Transverse colon (tissue), 3 donors: ENCODE data around the gene GRIK4.

Experiments
- CTCF ChIP-seq, 5 experiments: fragments of 200-600 bp in 3 of 5; fragments of 450-650 bp in 2 of 5; sonication (generic) in 3 of 5; IDR thresholded peaks; 1 replicate in 2 of 5; 2 replicates in 3 of 5; pipeline ENCODE4 v1.5.1; 2016 to 2017; ENCODE audit warnings: antibody characterized with exemption in 5 of 5, inconsistent platforms in 3 of 5, mild to moderate bottlenecking in 2 of 5, moderate library complexity in 1 of 5
- EP300 ChIP-seq: sonication (generic); formaldehyde crosslinking; IDR thresholded peaks from one replicate; pipeline ENCODE4 v1.6.1; 2017; ENCODE audit warnings: antibody characterized with exemption, low read depth
- POLR2A ChIP-seq: fragments of 450-650 bp; IDR thresholded peaks from one replicate; pipeline ENCODE4 v1.6.1; 2016; ENCODE audit warnings: antibody characterized with exemption, mild to moderate bottlenecking, moderate library complexity

DNA sequence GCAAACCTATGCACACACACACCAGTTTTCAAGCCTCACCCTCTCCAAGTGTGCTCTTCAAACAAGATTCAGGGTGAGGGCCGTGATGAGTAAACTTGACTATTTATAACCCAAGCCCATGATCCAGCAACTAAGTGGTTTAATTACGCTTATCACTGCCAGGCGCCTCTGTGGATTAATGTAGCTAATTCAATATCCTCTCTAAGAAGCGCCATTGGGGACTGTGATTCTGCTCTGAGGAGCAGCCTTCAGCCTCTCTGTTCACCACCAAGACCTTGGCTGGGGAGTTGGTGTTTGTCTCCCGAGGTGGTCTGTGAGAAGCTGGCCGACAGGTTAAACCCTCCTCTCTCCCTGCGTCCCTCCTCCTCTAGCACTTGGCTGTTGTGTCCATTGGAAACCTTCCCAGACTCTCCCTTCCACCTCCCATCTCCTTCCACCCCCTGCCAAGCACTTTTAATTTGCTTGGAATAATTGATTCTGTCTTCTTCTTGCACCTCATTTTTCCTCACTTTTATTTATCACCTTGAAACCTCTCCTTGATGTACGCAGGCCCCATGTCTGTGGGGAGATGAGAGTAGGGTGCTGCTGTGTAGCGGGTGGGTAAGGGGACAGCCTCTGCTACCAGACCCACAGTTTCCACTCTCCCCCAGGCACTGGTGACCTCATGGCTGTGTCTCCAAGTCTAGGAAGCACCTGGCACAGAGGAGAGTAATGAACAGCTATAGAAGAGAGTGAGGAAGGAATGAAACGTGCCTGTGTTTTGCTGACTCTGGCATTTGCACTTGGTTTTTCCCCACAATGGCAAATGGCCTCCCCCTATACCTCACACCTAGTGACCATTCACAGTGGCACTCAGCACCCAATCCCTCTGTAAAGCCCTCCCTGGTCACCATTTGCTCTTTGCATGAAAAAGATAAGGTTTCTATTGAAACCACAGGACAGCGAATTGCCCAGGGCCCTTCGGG lies 236.6 kb downstream of the GRIK4 start:
- no peak for TF ChIP-seq CTCF (IDR thresholded peaks at IDR 0.05)
- no peak for TF ChIP-seq POLR2A
- no peak for TF ChIP-seq EP300
